HepG2 (cell line): ENCODE measurements around the gene TMEM221. TPM values are rescaled to one million over a fixed set of nuclear protein-coding genes. Genes with fewer than 3 reads are reported as not detected.

Experiments
- AHR ChIP-seq: IDR thresholded peaks from 2 replicates; pipeline ENCODE4 v1.6.1; 2018; ENCODE audit warnings: missing genetic modification reagents, missing compliant biosample characterization
- GATAD2A ChIP-seq: IDR thresholded peaks from 2 replicates; pipeline ENCODE4 v1.6.1; 2016
- HIC2 ChIP-seq: sonication (generic); formaldehyde crosslinking; IDR thresholded peaks from 2 replicates; pipeline ENCODE4 v1.9.0; 2022; ENCODE audit warnings: low read depth, missing genetic modification reagents
- KDM4B ChIP-seq: sonication (generic); formaldehyde crosslinking; IDR thresholded peaks from 2 replicates; pipeline ENCODE4 v1.4.0; 2020; ENCODE audit warnings: missing genetic modification reagents
- KLF13 ChIP-seq: sonication (generic); formaldehyde crosslinking; IDR thresholded peaks from 2 replicates; pipeline ENCODE4 v1.4.0; 2020; ENCODE audit warnings: mild to moderate bottlenecking, missing genetic modification reagents
- MXI1 ChIP-seq: IDR thresholded peaks from 3 replicates; pipeline ENCODE4 v1.6.1; 2012; ENCODE audit warnings: low read depth, low read length, inconsistent platforms, borderline replicate concordance
- MYC ChIP-seq: sonication (generic); formaldehyde crosslinking; IDR thresholded peaks from 2 replicates; pipeline ENCODE4 v1.9.0; 2021; ENCODE audit warnings: missing genetic modification reagents, borderline replicate concordance
- SALL2 ChIP-seq: sonication (generic); formaldehyde crosslinking; IDR thresholded peaks from 2 replicates; pipeline ENCODE4 v1.8.1; 2023; ENCODE audit warnings: mild to moderate bottlenecking, missing genetic modification reagents, inconsistent platforms
- SOX5 ChIP-seq: IDR thresholded peaks from 2 replicates; pipeline ENCODE4 v1.6.1; 2016; ENCODE audit warnings: borderline replicate concordance
- SP4 ChIP-seq: sonication (generic); formaldehyde crosslinking; IDR thresholded peaks from 2 replicates; pipeline ENCODE4 v1.8.1; 2023; ENCODE audit warnings: mild to moderate bottlenecking, missing genetic modification reagents
- SPEN ChIP-seq: sonication (generic); formaldehyde crosslinking; IDR thresholded peaks from 2 replicates; pipeline ENCODE4 v1.5.1; 2020; ENCODE audit warnings: low read depth, mild to moderate bottlenecking, missing genetic modification reagents
- YEATS2 ChIP-seq: sonication (generic); formaldehyde crosslinking; IDR thresholded peaks from 2 replicates; pipeline ENCODE4 v1.4.0; 2020; ENCODE audit warnings: missing genetic modification reagents, borderline replicate concordance
- ZFP1 ChIP-seq: IDR thresholded peaks from 2 replicates; pipeline ENCODE4 v1.6.1; 2016
- ZNF263 ChIP-seq: sonication (generic); formaldehyde crosslinking; IDR thresholded peaks from 2 replicates; pipeline ENCODE4 v1.4.0; 2020; ENCODE audit warnings: missing genetic modification reagents
- ZNF569 ChIP-seq: sonication (generic); formaldehyde crosslinking; IDR thresholded peaks from 2 replicates; pipeline ENCODE4 v1.5.0; 2020; ENCODE audit warnings: mild to moderate bottlenecking, missing genetic modification reagents, moderate library complexity, borderline replicate concordance
- ZNF687 ChIP-seq: sonication (generic); formaldehyde crosslinking; IDR thresholded peaks from 2 replicates; pipeline ENCODE4 v1.5.1; 2020; ENCODE audit warnings: mild to moderate bottlenecking, missing genetic modification reagents, moderate library complexity
- ZNF816 ChIP-seq: sonication (generic); formaldehyde crosslinking; IDR thresholded peaks from 2 replicates; pipeline ENCODE4 v1.8.0; 2022; ENCODE audit warnings: missing genetic modification reagents, mild to moderate bottlenecking, borderline replicate concordance
- ZSCAN25 ChIP-seq: sonication (generic); formaldehyde crosslinking; IDR thresholded peaks from 2 replicates; pipeline ENCODE4 v1.8.0; 2022; ENCODE audit warnings: mild to moderate bottlenecking, missing genetic modification reagents
- ZZZ3 ChIP-seq: sonication (generic); formaldehyde crosslinking; IDR thresholded peaks from 2 replicates; pipeline ENCODE4 v1.4.0; 2020; ENCODE audit warnings: missing genetic modification reagents, mild to moderate bottlenecking, borderline replicate concordance
- polyA plus RNA-seq, 8 experiments: library from polyadenylated mRNA; depleted of rRNA in 3 of 8; stranded (reverse) in 7 of 8; unstranded in 1 of 8; fragments of >200 nt; fragmentation: Illumina TruSeq in 4 of 8; extraction: Trizol in 4 of 8; gene quantifications; 2 replicates each; pipeline versions ENCODE4 v1.2.1 to v1.2.3, GENCODE V29; 2011 to 2016; ENCODE audit warnings: low read depth in 4 of 8, missing spikeins in 1 of 8, mixed read lengths in 1 of 8; ENCODE audit not compliant: insufficient read depth in 1 of 8
- total RNA-seq, 5 experiments: library from RNA; depleted of rRNA; stranded (reverse); fragments of >200 nt; fragmentation: Illumina TruSeq; extraction: Trizol; gene quantifications; 2 replicates each; pipeline ENCODE4 v1.2.3, GENCODE V29; 2016; ENCODE audit warnings: low read depth in 1 of 5

TMEM221 gene
- total and polyA plus RNA-seq, 2 of the 13 experiments (the other 11 are each of a cell fraction or from before 2014, with no cell fraction given), result 0.33 to 0.77 TPM

- no peak for TF ChIP-seq ZNF569 (CRISPR knock-in tag)
- TF ChIP-seq ZZZ3 (CRISPR knock-in tag), result no peak
- peak; percentile 54; the same call in 1 of the 2 replicates for TF ChIP-seq SPEN (CRISPR knock-in tag)
- TF ChIP-seq ZNF263, result 0 out of 2 replicates have a peak, but pooled peaks have one; percentile 13
- TF ChIP-seq SP4 (CRISPR knock-in tag), result peak; percentile 67; the same call in 1 of the 2 replicates
- 0 out of 2 replicates have a peak, but pooled peaks have one; percentile 46 for TF ChIP-seq ZSCAN25 (CRISPR knock-in tag)
- no peak for TF ChIP-seq SALL2 (CRISPR knock-in tag)
- no peak for TF ChIP-seq KLF13 (CRISPR knock-in tag)
- peak; percentile 48; the same call in 1 of the 2 replicates for TF ChIP-seq YEATS2 (CRISPR knock-in tag)
- TF ChIP-seq ZFP1, result 0 out of 2 replicates have a peak, but pooled peaks have one; percentile 19
- TF ChIP-seq MYC (CRISPR knock-in tag), result peak; percentile 68; the same call in 1 of the 2 replicates
- TF ChIP-seq KDM4B (CRISPR knock-in tag), result 0 out of 2 replicates have a peak, but pooled peaks have one; percentile 42
- peak; percentile 62 for TF ChIP-seq GATAD2A (CRISPR knock-in tag)
- TF ChIP-seq SOX5, result peak; percentile 44; the same call in 1 of the 2 replicates
- peak; percentile 98 for TF ChIP-seq HIC2 (CRISPR knock-in tag)
- TF ChIP-seq ZNF816 (CRISPR knock-in tag), result no peak
- 0 out of 2 replicates have a peak, but pooled peaks have one; percentile 45 for TF ChIP-seq AHR (CRISPR knock-in tag)
- peak; percentile 49; the same call in 1 of the 3 replicates for TF ChIP-seq MXI1
- peak; percentile 95 for TF ChIP-seq ZNF687
These were observed 27.2 kb upstream of the TMEM221 start (continued) for GRCh38 chr19:17475541-17476115.
